Fibroblast of upper back skin (primary cell): Measurements from ENCODE around the gene CD300LF.

Source experiments
- DNase-seq: peaks from one replicate; pipeline ENCODE4 v3.0.0-alpha.2; 2013

Gene CD300LF

DNA sequence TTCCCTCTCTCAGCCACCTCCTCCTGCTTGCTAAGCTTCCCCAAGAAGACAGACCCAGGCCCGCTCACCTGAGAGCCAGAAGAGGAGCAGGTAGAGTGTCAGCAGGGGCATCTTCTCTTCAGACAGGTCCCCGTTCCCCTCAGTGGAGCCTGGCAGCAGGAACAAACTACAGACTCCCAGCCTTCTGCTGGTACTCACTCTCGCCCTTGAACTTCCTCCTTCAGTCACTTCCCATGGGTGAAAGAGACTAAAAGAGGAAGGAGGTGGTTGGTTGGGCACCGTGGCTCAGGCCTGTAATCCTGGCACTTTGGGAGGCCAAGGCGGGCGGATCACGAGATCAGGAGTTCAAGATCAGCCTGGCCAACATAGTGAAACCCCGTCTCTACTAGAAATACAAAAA is at the start of gene CD300LF:
CD300LF (minus strand) TSS at position 168 of the 400 bp plus-strand sequence; CDS start at position 111, 57 bp downstream.
- no peak for DNase-seq

DNA sequence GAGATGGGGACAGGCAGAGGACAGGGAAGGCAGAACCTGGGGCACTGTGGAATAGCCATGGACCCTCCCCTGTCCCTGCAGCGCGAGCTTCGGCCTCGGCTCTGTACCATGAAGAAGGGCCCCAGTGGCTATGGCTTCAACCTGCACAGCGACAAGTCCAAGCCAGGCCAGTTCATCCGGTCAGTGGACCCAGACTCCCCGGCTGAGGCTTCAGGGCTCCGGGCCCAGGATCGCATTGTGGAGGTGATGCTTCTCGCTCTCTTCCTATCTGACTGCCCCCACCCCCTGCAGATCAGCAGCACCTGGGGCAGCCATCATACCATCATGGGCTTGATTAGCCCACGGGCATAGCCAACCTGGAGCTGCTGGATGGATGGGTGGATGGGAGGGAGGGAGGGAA is 49.2 kb upstream of the CD300LF start:
- no peak for DNase-seq

DNA sequence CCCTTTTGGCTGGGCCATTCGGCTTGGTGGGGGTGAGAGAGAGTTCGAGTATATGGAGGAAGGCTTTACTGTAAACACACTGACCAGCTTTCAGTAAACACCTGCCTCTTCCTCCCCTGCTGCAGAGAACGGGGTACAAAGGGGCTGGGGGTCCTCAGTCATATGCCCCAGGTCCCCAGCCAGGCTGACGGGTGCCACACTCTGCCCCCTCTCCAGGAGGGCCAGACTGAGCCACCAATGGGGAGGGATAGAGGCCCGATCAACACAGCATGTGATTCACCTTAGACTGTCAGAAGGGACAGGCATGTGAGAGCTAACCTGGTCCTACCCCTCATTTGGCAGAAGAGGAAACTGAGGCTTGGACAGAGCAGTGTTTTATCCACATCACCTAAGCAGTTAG is 48.7 kb upstream of the CD300LF start:
- no peak for DNase-seq

- DNase-seq, result no peak
These were observed 47.8 kb upstream of the CD300LF start for GRCh38 chr17:74760404-74761105.

DNA sequence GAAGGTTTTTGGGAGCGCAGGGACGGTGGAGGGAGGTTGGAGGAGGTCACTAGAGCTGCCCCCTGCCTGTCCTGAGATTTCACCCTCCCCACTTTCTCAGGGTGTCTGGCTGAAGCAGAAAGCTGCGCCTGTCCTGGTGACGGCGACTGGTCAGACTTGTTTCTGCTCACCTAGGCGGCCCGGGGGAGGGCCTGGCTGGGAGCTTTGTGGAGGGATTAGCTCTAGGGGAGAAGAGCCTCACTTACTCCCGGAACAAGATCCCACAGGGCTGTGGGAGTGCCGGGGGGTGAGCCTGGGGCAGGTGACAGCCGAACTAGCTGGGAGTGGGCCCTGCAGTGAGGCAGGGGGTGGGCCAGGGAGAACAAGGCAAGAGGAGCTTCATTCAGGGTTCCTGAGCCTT is 47.2 kb upstream of the CD300LF start:
- no peak for DNase-seq

GRCh38 chr17:74759243-74759801 is 46.6 kb upstream of the CD300LF start:
- DNase-seq, result no peak

DNA sequence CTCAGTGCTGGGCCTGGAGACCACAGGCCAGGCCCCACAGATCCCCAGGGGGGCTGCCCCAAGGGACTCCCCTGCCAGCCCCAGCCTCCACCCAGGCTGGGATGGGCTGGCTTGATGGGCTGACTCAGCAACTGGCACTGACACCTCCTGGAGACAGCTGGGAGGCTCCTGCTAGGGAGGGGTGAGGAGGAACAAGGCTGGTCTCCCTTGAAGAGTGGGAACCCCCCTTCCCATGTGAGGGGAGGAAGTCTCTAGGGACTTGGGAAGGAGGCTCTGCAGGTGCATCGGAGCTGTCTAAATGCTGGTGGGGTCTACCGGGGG is 46.1 kb upstream of the CD300LF start:
- DNase-seq, result no peak

GRCh38 chr17:74757931-74758847 is 45.5 kb upstream of the CD300LF start:
- no peak for DNase-seq

DNA sequence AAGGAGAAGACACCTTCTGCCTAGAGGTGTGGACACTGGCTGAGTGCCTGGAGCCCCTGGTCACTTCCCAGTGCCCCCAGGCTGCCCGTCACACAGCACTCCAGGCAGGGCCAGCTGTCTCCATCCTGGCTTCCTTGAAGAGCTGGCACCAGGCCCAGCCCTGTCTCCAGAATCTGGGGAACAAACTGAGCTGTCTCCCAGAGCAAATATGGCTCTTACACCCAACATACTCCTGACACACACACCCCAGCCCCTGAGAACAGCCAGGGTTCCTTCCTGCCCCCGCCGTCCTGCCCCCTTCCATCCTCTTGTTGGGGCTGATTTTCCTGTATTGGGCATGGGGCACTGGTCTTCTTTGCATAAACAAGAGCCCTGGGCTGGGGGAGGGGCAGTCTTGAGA is 44.8 kb upstream of the CD300LF start:
- DNase-seq, result no peak

GRCh38 chr17:74756891-74757290 is 44.2 kb upstream of the CD300LF start:
- no peak for DNase-seq

GRCh38 chr17:74755533-74755932 is 42.8 kb upstream of the CD300LF start:
- no peak for DNase-seq

GRCh38 chr17:74754832-74755231 is 42.1 kb upstream of the CD300LF start:
- DNase-seq, result no peak

GRCh38 chr17:74752822-74753401 is 40.2 kb upstream of the CD300LF start:
- no peak for DNase-seq

GRCh38 chr17:74752415-74752814 is 39.7 kb upstream of the CD300LF start:
- no peak for DNase-seq

DNA sequence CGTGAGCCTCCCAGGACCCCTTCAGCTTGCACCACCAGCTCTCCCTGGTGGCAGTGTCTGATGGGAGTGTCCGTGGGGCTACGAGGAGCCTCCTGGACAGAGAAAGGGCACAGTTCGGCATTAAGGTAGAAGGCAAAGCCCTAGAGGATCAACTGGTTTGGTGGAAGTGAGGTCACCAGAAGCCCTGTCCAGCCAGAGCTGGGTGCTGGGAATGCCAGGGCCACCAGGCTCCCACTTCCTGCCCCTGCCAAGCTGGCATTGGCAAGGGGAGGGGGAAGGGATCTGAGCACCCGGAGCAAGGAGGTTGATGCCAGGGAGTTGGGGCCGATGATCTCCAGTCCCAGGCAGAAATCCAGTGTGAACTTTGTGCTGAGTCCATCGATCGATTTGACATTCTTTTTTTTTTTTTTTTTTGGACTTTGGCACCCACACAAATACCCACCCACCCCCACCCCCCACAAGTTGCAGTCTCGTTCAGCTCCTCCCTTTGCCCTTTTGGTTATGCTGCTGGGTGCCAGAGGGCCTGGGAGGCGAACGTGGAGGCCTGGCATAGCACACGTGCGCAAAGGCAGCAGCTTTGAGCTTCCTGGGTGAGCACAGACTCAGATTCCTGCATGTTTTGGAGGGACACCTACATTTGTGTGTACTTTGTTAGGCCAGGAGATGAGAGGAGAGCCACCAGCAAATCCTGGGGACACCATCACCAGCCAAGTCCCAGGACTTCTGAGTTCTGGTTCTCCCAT is 37.8 kb upstream of the CD300LF start:
- no peak for DNase-seq

DNA sequence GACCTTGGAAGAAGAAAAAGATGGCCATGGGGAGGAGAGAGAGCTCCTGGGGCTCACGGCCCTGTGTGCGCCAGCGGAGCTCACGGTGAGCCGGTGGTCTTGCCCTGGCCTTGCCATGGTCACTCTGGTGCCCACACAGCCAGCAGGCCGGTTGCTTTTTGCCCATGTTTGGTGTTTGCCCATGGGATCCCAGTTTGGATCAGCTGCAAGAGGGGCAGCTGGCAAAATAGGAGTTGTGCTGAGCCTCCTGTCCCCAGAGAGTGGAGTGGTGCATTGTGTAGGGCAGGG is 37.3 kb upstream of the CD300LF start:
- no peak for DNase-seq

- peak; percentile 23 for DNase-seq
These were observed 36.7 kb upstream of the CD300LF start for GRCh38 chr17:74749279-74750038.

- peak; percentile 88 for DNase-seq
These were observed 36.0 kb upstream of the CD300LF start, which contains the start of gene NHERF1 for GRCh38 chr17:74748529-74749278. Gene NHERF1, plus strand, starts transcription at chr17:74748628. Its CDS starts 219 bp downstream, at chr17:74748847.

- no peak for DNase-seq
These were observed 35.5 kb upstream of the CD300LF start for GRCh38 chr17:74748279-74748528.

DNA sequence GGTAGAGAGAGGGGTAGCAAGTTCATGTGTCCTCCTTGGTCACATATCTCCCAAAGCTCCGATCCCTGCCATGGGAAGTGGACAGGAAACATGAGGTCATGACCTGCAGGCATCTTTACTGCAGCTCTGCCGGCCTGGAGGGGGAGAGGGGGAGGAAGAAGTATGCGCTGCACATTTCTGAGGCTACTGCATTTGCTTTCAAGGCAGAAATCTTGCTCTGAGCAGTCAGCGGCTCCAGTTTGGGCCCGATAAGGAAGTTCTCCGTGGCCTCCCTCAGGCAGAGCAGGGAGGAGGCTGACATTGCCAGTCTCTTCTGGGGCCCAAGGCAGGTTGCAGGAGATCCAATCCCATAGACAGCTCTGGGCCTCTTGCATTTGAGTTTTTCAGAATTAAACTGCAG is 34.2 kb upstream of the CD300LF start:
- no peak for DNase-seq

DNA sequence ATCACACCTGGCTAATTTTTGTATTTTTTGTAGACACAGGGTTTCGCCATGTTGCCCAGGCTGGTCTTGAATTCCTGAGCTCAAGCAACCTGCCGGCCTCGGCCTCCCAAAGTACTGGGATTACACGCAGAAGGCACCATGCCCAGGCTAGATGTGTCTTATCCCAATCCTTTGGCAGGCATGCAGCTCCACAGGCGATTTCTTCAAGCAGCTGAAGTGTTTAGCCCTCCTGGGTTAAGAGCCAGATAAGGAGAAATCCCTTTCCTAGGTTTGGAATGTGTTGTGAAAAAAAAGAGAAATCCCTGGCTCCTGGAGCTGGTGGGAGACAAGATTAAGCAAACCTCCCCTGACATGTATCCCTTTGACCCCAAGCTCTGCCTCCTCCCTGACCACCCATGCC is 33.7 kb upstream of the CD300LF start:
- no peak for DNase-seq
